ENCODE results near the gene LSM5. TPM values are rescaled to one million over a fixed set of nuclear protein-coding genes. Genes with fewer than 3 reads are reported as not detected.

LSM5 gene
- total RNA-seq, 1 donor from 2014 or later = 27.1 TPM

DNA sequence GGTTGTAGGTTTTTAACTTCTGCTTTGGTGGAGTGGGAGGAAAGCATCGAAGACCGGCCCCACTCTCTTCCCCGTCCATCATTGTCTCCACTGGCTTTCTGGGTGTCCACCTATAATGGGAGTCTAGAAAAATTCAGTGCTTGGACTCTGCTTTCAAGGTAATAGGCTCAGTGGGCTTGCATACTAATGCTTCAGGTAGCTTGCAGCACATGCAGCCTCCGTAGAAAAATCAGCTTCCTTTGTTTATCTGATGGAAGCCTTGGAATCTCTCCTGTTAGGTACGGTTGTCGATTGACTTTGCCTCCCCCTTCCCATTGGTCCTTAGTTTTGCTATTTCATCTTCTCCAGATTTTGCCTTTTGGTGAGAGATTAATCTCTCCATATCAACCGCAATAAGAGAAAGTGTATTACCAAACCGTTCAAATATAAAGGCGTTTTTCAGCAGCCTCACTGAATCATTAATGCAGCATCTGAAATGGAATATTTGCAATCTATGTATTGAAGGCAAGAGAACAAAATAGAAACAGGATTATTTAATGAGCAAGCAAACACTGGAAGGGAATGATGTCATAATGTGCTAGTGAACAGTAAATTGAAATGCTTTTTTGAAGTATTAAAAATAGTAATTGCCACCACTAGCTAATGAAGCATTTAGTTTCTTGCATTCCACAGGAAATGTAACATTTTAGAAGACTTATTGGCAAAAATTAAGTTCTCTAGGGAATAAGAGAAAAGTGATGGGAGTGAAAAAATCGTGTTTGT, 6.1 kb upstream of the LSM5 start:
- ATAC-seq (no peak), DNase-seq (no peak)
- H3K27me3 ChIP-seq (ENCODE audit: low read depth) = no peaks in the 10 kb centered on the region
- intact Hi-C loops (cut with DNase I) = no loop called here
- H3K36me3 ChIP-seq = no peaks in the 10 kb centered on the region
- H3K4me1 ChIP-seq = peaks cover 31% of the 10 kb centered on the region
- TF ChIP-seq, protein P1, sequence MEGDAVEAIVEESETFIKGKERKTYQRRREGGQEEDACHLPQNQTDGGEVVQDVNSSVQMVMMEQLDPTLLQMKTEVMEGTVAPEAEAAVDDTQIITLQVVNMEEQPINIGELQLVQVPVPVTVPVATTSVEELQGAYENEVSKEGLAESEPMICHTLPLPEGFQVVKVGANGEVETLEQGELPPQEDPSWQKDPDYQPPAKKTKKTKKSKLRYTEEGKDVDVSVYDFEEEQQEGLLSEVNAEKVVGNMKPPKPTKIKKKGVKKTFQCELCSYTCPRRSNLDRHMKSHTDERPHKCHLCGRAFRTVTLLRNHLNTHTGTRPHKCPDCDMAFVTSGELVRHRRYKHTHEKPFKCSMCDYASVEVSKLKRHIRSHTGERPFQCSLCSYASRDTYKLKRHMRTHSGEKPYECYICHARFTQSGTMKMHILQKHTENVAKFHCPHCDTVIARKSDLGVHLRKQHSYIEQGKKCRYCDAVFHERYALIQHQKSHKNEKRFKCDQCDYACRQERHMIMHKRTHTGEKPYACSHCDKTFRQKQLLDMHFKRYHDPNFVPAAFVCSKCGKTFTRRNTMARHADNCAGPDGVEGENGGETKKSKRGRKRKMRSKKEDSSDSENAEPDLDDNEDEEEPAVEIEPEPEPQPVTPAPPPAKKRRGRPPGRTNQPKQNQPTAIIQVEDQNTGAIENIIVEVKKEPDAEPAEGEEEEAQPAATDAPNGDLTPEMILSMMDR (IDR thresholded peaks at IDR 0.05) = no peak
- H3K4me3 ChIP-seq = peak overlapping the region; percentile 92
- H3K9me3 ChIP-seq = no peaks in the 10 kb centered on the region
- H3K27ac ChIP-seq = peak overlapping the region; percentile 98

DNA sequence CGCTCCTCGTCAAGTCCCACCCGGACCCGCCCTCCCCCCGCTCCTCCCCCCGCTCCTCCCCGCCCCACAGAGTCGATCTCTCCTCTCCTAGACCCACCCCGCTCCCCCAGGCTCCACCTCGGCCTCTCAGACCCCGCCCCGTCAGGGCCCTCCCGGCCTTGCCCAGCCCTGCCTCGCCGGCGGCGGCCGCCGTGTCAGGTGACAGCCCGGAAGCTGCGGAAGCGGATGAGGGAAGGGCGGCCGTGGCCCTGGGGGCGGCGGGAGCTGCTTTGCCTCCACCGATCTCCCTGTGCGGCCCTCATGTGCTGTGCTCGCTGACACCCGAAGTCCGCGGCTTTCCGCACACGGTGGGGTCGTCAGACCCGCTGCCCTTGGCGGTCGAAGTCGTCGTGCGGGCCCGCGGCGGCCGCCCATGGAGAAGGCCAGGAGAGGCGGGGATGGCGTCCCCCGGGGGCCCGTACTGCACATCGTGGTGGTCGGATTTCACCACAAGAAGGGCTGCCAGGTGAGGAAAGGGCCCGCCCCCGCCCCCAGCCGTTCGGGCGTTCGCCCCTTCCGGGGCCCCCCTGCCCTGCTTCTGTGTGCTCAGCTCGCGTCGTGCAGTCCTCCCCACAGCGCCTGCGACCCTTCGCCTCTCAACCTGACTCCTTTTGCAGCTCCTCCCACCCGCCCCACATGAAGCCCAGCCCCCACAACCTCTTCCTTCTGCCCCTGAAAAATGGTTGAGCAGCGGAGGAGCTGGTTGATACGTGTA, 5.3 kb upstream of the LSM5 start, which contains the start of gene AVL9:
AVL9 (plus strand) TSS at position 192 of the 754 bp plus-strand sequence; CDS start at position 413, 221 bp downstream.
- intact Hi-C loops (cut with DNase I) = no loop called here
- H3K27me3 ChIP-seq (ENCODE audit: low read depth) = no peaks in the 10 kb centered on the region
- H3K4me1 ChIP-seq = peaks cover 27% of the 10 kb centered on the region
- H3K9me3 ChIP-seq = no peaks in the 10 kb centered on the region
- TF ChIP-seq, protein P1 (IDR thresholded peaks at IDR 0.05) = no peak
- H3K36me3 ChIP-seq = no peaks in the 10 kb centered on the region
- H3K27ac ChIP-seq = peak within 1 kb of the TSS; percentile 98
- peak within 1 kb of the TSS; percentile 92 for H3K4me3 ChIP-seq
- ATAC-seq (peak; percentile 99 to 100), DNase-seq (peak; percentile 98)

DNA sequence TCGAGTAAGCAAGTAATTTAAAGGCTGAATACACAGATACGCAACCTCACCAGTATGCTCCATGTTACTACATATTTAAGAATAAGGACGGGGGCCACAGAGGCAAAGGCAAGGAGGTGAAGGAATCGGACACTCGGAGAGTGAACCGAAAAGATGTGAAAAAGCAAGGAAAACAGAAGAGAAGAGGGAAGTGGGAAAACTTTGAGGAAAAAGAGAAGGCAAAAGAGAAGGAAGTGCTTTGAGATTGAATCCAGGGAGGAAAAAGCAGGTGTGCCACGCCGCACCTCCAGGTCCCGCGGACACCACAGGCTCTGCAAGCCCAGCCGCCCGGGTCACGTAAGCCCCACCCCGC, 4.7 kb upstream of the LSM5 start:
- H3K27ac ChIP-seq = peak overlapping the region; percentile 80
- H3K36me3 ChIP-seq = no peaks in the 10 kb centered on the region
- no peak for DNase-seq
- no peaks in the 10 kb centered on the region for H3K9me3 ChIP-seq
- peak overlapping the region; percentile 92 for H3K4me3 ChIP-seq
- peak; percentile 3 to 17 for ATAC-seq
- no peaks in the 10 kb centered on the region for H3K27me3 ChIP-seq (ENCODE audit: low read depth)
- TF ChIP-seq, protein P1 (IDR thresholded peaks at IDR 0.05) = no peak
- intact Hi-C loops (cut with DNase I) = no loop called here
- H3K4me1 ChIP-seq = peaks cover 24% of the 10 kb centered on the region

DNA sequence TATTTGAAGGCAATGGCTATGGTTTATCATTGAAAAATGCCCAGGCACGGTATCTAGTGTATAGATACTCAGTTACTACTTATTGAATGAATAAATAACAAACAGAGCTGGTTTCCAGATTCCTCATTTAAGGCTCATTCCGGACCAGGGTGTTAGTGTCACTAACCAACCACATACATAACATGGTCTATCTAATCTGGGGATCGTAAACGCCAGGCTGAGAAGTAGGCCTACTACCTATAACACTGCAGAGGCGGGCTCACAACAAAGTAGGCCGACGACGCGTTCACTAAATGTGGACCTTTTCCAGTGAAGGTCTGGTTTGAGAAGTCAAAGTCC, 423 bp downstream of the LSM5 start:
- DNase-seq = no peak
- Histone ChIP-seq H3K4me1 (peaks cover 20% of the 10 kb centered on the region), H3K9me3 (no peaks in the 10 kb centered on the region), H3K36me3 (peaks cover 28% of the 10 kb centered on the region), H3K4me3 (peak overlapping the region; percentile 74), H3K27me3 (ENCODE audit: low read depth) (no peaks in the 10 kb centered on the region), H3K27ac (peak overlapping the region; percentile 89)
- TF ChIP-seq, protein P1 (IDR thresholded peaks at IDR 0.05) = no peak
- intact Hi-C loops (cut with DNase I) = no loop called here
- no peak for ATAC-seq

DNA sequence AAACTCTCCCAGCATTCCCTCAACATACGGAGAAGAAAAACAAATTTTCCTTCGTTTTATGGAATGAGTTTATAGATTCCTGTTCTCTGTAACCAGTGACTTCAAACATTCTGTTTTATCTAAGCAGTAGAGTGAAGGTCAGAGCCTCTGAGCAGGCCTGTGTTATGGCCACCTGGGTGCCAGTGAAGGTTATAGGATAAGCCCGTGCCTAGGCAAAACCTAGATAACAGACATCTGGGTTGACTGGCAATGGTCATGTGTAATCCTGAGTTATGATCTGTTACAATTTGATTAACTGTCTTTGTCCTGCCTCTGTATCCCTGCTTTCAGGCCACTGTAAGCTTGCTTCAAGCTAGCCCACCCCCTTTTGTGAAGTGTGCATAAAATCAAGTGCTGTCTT, 8.3 kb downstream of the LSM5 start:
- intact Hi-C loops (cut with DNase I) = no loop called here
- Histone ChIP-seq H3K36me3 (peaks cover 17% of the 10 kb centered on the region), H3K9me3 (no peaks in the 10 kb centered on the region), H3K4me3 (no peak overlapping the region), H3K4me1 (no peaks in the 10 kb centered on the region), H3K27ac (no peak overlapping the region), H3K27me3 (ENCODE audit: low read depth) (no peaks in the 10 kb centered on the region)
- TF ChIP-seq, protein P1 (IDR thresholded peaks at IDR 0.05) = no peak
- no peak for ATAC-seq
- no peak for DNase-seq

Measured in lower lobe of right lung (tissue), 2 donors.